Right cardiac atrium (tissue), 5 donors: ENCODE measurements around the gene CKB. TPM values are rescaled to one million over a fixed set of nuclear protein-coding genes. Genes with fewer than 3 reads are reported as not detected.

Source experiments
- ATAC-seq, 2 donors: fragments of 200-7000 bp; cut with Tn5 transposase; one replicate each; pipeline versions ENCODE4 v1.8.0 to v1.9.1; 2020; ENCODE audit warnings: moderate library complexity in 2 of 2, mild to moderate bottlenecking in 1 of 2
- DNase-seq, 3 donors: peaks; one replicate each; pipeline ENCODE4 v3.0.0-alpha.2; 2020
- H3K27ac ChIP-seq: one replicate; pipeline ENCODE4 v1.5.1; 2013; ENCODE audit warnings: mild to moderate bottlenecking, low read length, control low read depth, moderate library complexity
- H3K27me3 ChIP-seq: one replicate; pipeline ENCODE4 v1.6.1; 2013; ENCODE audit not compliant: control insufficient read depth, insufficient read depth
- H3K4me1 ChIP-seq: one replicate; pipeline ENCODE4 v1.6.1; 2013; ENCODE audit warnings: low read length; ENCODE audit not compliant: control insufficient read depth, insufficient read depth
- H3K4me3 ChIP-seq: one replicate; pipeline ENCODE4 v1.5.1; 2013; ENCODE audit warnings: low read length, control low read depth
- H3K9me3 ChIP-seq: one replicate; pipeline ENCODE4 v1.6.1; 2013; ENCODE audit warnings: low read length; ENCODE audit not compliant: control insufficient read depth
- WGBS: extraction: QIAGEN DNeasy Blood & Tissue Kit; methylation state at CpG from one replicate; pipeline ENCODE4 v1.1.7; 2013; 5-methylcytosine and 5-hydroxymethylcytosine counted together
- intact Hi-C, 4 donors: fragments of 100-400 bp; cut with DNase I; formaldehyde crosslinking; loops; one replicate each; pipeline versions ENCODE4 v1.11.0 to v1.14.0; 2022 to 2023
- polyA plus RNA-seq: library from polyadenylated mRNA; stranded (reverse); fragments of 200-250 nt; gene quantifications from one replicate; pipeline ENCODE4 v1.2.3, GENCODE V29; 2013
- total RNA-seq, 4 donors: library from RNA; stranded (reverse); fragmentation: NEBNext Ultra II Directional; extraction: Animal tissue kit (Norgen Biotek cat#: 25700); gene quantifications; one replicate each; pipeline ENCODE4 v1.2.1, GENCODE V29; 2021
- donor health status: healthy with polysubstance abuse.
- donor health status: DM: no; HTN: yes; CAD: no.
- donor health status: DM: no; HTN: no; CAD: no.
- donor health status: DM: no; HTN: yes; CAD: no; lungs with severe emphysema.
- donor health status: DM: yes; HTN: yes; CAD: no.

CKB gene
- total and polyA plus RNA-seq, 5 donors: 478 to 843 (median 594) TPM

GRCh38 chr14:103535891-103536565 is 13.4 kb upstream of the CKB start:
- WGBS: 86% methylated on average over 11 of the region's 11 CpGs
- Histone ChIP-seq H3K27me3 (no peaks in the 10 kb centered on the region), H3K9me3 (no peaks in the 10 kb centered on the region), H3K4me3 (no peak overlapping the region), H3K27ac (no peak overlapping the region), H3K4me1 (no peaks in the 10 kb centered on the region)
- DNase-seq (peak; percentile 9 to 45 (median 38)), ATAC-seq (no peak)
- intact Hi-C loops: no loop called here

- H3K9me3 ChIP-seq: no peaks in the 10 kb centered on the region
- H3K27ac ChIP-seq: no peak overlapping the region
- ATAC-seq: no peak
- H3K4me3 ChIP-seq: no peak overlapping the region
- DNase-seq: peak; percentile 53 to 77 (median 67)
- no peaks in the 10 kb centered on the region for H3K27me3 ChIP-seq
- intact Hi-C loops: no loop called here
- H3K4me1 ChIP-seq: no peaks in the 10 kb centered on the region
- WGBS: 79% methylated on average over 21 of the region's 21 CpGs
Measured at GRCh38 chr14:103535081-103535890, 12.7 kb upstream of the CKB start.

- intact Hi-C loops: no loop called here
- H3K4me1 ChIP-seq: peaks cover 2% of the 10 kb centered on the region
- DNase-seq (peak in 2 of 3 donors; percentile 62 to 75), ATAC-seq (no peak)
- no peak overlapping the region for H3K27ac ChIP-seq
- no peak overlapping the region for H3K4me3 ChIP-seq
- 84% methylated on average over 22 of the region's 22 CpGs for WGBS
- H3K27me3 ChIP-seq: no peaks in the 10 kb centered on the region
- H3K9me3 ChIP-seq: no peaks in the 10 kb centered on the region
Measured at GRCh38 chr14:103534576-103535061, 12.0 kb upstream of the CKB start.

- intact Hi-C loops: no loop called here
- peak in 2 of 3 donors; percentile 43 to 51 for DNase-seq
- H3K27me3 ChIP-seq: no peaks in the 10 kb centered on the region
- no peak overlapping the region for H3K4me3 ChIP-seq
- no peaks in the 10 kb centered on the region for H3K9me3 ChIP-seq
- no peak for ATAC-seq
- peaks cover 2% of the 10 kb centered on the region for H3K4me1 ChIP-seq
- 80% methylated on average over 25 of the region's 25 CpGs for WGBS
- no peak overlapping the region for H3K27ac ChIP-seq
Measured at GRCh38 chr14:103533999-103534575, 11.5 kb upstream of the CKB start.

GRCh38 chr14:103533137-103533998 is 10.7 kb upstream of the CKB start:
- DNase-seq: peak; percentile 17 to 54 (median 50)
- no peak for ATAC-seq
- Histone ChIP-seq H3K4me3 (no peak overlapping the region), H3K27ac (no peak overlapping the region), H3K4me1 (peaks cover 2% of the 10 kb centered on the region), H3K27me3 (no peaks in the 10 kb centered on the region), H3K9me3 (no peaks in the 10 kb centered on the region)
- WGBS: 79% methylated on average over 23 of the region's 23 CpGs
- intact Hi-C loops: no loop called here

- peaks cover 2% of the 10 kb centered on the region for H3K4me1 ChIP-seq
- peak; percentile 19 to 63 (median 51) for DNase-seq
Measured at GRCh38 chr14:103532216-103533136, 9.8 kb upstream of the CKB start.

GRCh38 chr14:103531421-103532215 is 9.0 kb upstream of the CKB start:
- intact Hi-C loops: no loop called here
- Histone ChIP-seq H3K27me3 (no peaks in the 10 kb centered on the region), H3K9me3 (no peaks in the 10 kb centered on the region), H3K4me1 (peaks cover 2% of the 10 kb centered on the region), H3K27ac (no peak overlapping the region), H3K4me3 (no peak overlapping the region)
- ATAC-seq (no peak), DNase-seq (peak in 2 of 3 donors; percentile 29 to 56)
- 90% methylated on average over 15 of the region's 15 CpGs for whole genome bisulfite sequencing

More at GRCh38 chr14:103532216-103533136, 9.8 kb upstream of the CKB start:
- Histone ChIP-seq H3K9me3 (no peaks in the 10 kb centered on the region), H3K27me3 (no peaks in the 10 kb centered on the region), H3K27ac (no peak overlapping the region), H3K4me3 (no peak overlapping the region)
- ATAC-seq: no peak
- 91% methylated on average over 32 of the region's 32 CpGs for WGBS
- intact Hi-C loops: no loop called here

- H3K4me1 ChIP-seq: peaks cover 2% of the 10 kb centered on the region
- intact Hi-C loops: no loop called here
- H3K9me3 ChIP-seq: no peaks in the 10 kb centered on the region
- H3K4me3 ChIP-seq: no peak overlapping the region
- H3K27me3 ChIP-seq: no peaks in the 10 kb centered on the region
- DNase-seq (peak in 2 of 3 donors; percentile 11 to 37), ATAC-seq (no peak)
- 92% methylated on average over 11 of the region's 11 CpGs for WGBS
- no peak overlapping the region for H3K27ac ChIP-seq
Measured at GRCh38 chr14:103530831-103531230, 8.2 kb upstream of the CKB start.

- Histone ChIP-seq H3K9me3 (no peaks in the 10 kb centered on the region), H3K27me3 (no peaks in the 10 kb centered on the region), H3K27ac (no peak overlapping the region), H3K4me1 (peaks cover 2% of the 10 kb centered on the region), H3K4me3 (no peak overlapping the region)
- intact Hi-C loops: no loop called here
- no peak for ATAC-seq
- DNase-seq: peak in 2 of 3 donors; percentile 23 to 62
- 53% methylated on average over 7 of the region's 7 CpGs for WGBS
Measured at GRCh38 chr14:103530390-103530789, 7.8 kb upstream of the CKB start.
